WERI-Rb-1 (cell line): ENCODE results near the gene DCTD.

Source experiments
- DNase-seq: peaks from one replicate; pipeline ENCODE4 v3.0.0-alpha.2; 2020
- H3K27ac ChIP-seq: fragments of 250-450 bp; sonication (Bioruptor Pico); 2 replicates; pipeline ENCODE4 v1.5.1; 2020; ENCODE audit warnings: mild to moderate bottlenecking, moderate library complexity
- H3K27me3 ChIP-seq: fragments of 250-450 bp; sonication (Bioruptor Pico); 2 replicates; pipeline ENCODE4 v1.5.1; 2021; ENCODE audit warnings: mild to moderate bottlenecking, low read depth, moderate library complexity; ENCODE audit not compliant: insufficient read depth, severe bottlenecking
- H3K36me3 ChIP-seq: fragments of 250-450 bp; sonication (Bioruptor Pico); 2 replicates; pipeline ENCODE4 v1.5.1; 2020; ENCODE audit warnings: mild to moderate bottlenecking, moderate library complexity
- H3K4me3 ChIP-seq: 2 replicates; pipeline ENCODE4 v1.5.1; 2011; ENCODE audit warnings: low read depth, mild to moderate bottlenecking, control low read depth, low read length
- H3K9me3 ChIP-seq: fragments of 250-450 bp; sonication (Bioruptor Pico); 2 replicates; pipeline ENCODE4 v1.5.1; 2021; ENCODE audit warnings: mild to moderate bottlenecking, moderate library complexity; ENCODE audit not compliant: severe bottlenecking
- TF ChIP-seq, protein P1 (sequence below): IDR thresholded peaks from 2 replicates; pipeline ENCODE4 v1.5.1; 2011; ENCODE audit warnings: low read depth, mild to moderate bottlenecking, control low read depth, inconsistent platforms, low read length

The DCTD gene

DNA sequence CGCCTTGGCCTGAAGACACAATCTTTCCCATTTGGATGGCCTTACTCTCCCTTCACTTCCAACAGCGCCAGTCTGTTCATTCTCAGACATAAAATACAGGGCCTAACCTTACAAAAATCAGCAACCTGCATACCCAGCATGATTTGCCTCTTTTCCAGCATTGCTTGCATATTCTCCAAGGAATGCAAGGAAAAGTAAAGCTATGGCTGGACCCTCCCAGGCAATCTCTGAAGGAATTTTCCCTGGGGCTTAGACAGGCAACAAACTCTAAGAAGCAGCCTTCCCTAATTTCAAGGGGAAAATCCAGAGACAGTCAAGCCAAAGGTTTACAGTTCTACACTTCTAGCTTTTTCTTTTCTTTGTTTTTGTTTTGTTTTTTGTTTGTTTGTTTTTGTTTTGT, 3.6 kb downstream of the DCTD start:
- H3K36me3 ChIP-seq = peaks cover 43% of the 10 kb centered on the region
- H3K27ac ChIP-seq = peak overlapping the region; percentile 61
- TF ChIP-seq, protein P1, sequence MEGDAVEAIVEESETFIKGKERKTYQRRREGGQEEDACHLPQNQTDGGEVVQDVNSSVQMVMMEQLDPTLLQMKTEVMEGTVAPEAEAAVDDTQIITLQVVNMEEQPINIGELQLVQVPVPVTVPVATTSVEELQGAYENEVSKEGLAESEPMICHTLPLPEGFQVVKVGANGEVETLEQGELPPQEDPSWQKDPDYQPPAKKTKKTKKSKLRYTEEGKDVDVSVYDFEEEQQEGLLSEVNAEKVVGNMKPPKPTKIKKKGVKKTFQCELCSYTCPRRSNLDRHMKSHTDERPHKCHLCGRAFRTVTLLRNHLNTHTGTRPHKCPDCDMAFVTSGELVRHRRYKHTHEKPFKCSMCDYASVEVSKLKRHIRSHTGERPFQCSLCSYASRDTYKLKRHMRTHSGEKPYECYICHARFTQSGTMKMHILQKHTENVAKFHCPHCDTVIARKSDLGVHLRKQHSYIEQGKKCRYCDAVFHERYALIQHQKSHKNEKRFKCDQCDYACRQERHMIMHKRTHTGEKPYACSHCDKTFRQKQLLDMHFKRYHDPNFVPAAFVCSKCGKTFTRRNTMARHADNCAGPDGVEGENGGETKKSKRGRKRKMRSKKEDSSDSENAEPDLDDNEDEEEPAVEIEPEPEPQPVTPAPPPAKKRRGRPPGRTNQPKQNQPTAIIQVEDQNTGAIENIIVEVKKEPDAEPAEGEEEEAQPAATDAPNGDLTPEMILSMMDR = no peak

GRCh38 chr4:182913036-182913435, 4.2 kb downstream of the DCTD start:
- Histone ChIP-seq H3K36me3 (peaks cover 44% of the 10 kb centered on the region), H3K4me3 (no peak overlapping the region; the same call in 1 of the 2 replicates), H3K9me3 (no peaks in the 10 kb centered on the region), H3K27me3 (no peaks in the 10 kb centered on the region), H3K27ac (peak overlapping the region; percentile 61)
- TF ChIP-seq, protein P1 = no peak
- DNase-seq = no peak

More for the DNA sequence above, 3.6 kb downstream of the DCTD start:
- H3K27me3 ChIP-seq = no peaks in the 10 kb centered on the region
- no peak overlapping the region for H3K4me3 ChIP-seq
- no peaks in the 10 kb centered on the region for H3K9me3 ChIP-seq
- DNase-seq = no peak

DNA sequence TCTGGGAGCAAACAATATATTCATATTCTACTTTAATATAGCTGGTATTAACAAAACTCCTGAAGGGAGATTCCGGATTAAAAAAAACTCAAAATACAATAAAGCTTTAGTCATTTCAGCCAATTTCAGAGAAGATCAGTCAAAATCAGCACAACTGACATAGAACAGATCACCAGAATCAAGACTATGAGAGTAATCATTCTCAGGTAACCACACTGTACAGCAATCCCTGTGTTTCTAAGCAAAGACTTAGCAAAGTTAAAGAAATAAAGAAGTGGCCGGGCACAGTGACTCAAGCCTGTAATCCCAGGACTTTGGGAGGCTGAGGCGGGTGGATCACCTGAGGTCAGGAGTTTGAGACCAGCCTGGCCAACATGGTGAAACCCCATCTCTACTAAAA, 9.1 kb downstream of the DCTD start:
- Histone ChIP-seq H3K36me3 (peaks cover 46% of the 10 kb centered on the region), H3K27ac (no peak overlapping the region), H3K9me3 (no peaks in the 10 kb centered on the region), H3K4me3 (no peak overlapping the region), H3K27me3 (no peaks in the 10 kb centered on the region)
- no peak for DNase-seq
- TF ChIP-seq, protein P1 = no peak

- Histone ChIP-seq H3K4me3 (no peak overlapping the region), H3K9me3 (no peaks in the 10 kb centered on the region), H3K27ac (no peak overlapping the region), H3K36me3 (peaks cover 47% of the 10 kb centered on the region), H3K27me3 (no peaks in the 10 kb centered on the region)
- TF ChIP-seq, protein P1 = no peak
- DNase-seq = no peak
These were observed 9.8 kb downstream of the DCTD start for GRCh38 chr4:182907396-182907795.

GRCh38 chr4:182906786-182907185, 10.4 kb downstream of the DCTD start:
- no peak for DNase-seq
- Histone ChIP-seq H3K27me3 (no peaks in the 10 kb centered on the region), H3K27ac (no peak overlapping the region), H3K9me3 (no peaks in the 10 kb centered on the region), H3K36me3 (peaks cover 47% of the 10 kb centered on the region), H3K4me3 (no peak overlapping the region)
- TF ChIP-seq, protein P1 = no peak

DNA sequence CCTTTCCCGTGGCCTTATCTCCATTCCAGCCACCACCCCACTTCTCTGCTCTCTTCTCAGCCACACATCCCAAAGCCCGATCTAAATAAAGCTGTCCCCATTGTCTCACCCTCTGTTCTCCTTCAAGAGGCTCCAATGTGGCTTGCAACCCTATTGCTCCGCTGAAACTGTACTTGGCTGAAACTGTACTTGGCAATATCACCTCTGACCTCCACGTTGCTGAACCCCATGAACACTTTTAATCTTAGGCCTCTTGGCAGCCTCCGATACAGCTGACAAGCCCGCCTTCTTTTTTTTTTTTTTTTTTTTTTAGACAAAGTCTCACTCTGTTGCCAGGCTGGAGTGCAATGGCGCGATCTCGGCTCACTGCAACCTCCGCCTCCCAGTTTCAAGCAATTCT, 12.1 kb downstream of the DCTD start:
- H3K4me3 ChIP-seq = no peak overlapping the region
- peaks cover 38% of the 10 kb centered on the region for H3K36me3 ChIP-seq
- TF ChIP-seq, protein P1 = no peak
- H3K27ac ChIP-seq = no peak overlapping the region
- no peaks in the 10 kb centered on the region for H3K27me3 ChIP-seq
- H3K9me3 ChIP-seq = no peaks in the 10 kb centered on the region
- no peak for DNase-seq
